Breast epithelium (tissue), 4 donors: Measurements from ENCODE around the gene SPIC. TPM values are rescaled to one million over a fixed set of nuclear protein-coding genes. Genes with fewer than 3 reads are reported as not detected.

ENCODE experiments used
- DNase-seq, 2 donors: peaks; one replicate each; pipeline ENCODE4 v3.0.0-alpha.2; 2019; ENCODE audit warnings: low spot score in 2 of 2
- H3K27ac ChIP-seq, 2 donors: fragments of 200-600 bp; sonication (generic) in 1 of 2; one replicate each; pipeline ENCODE4 v1.5.1; 2016 to 2019; ENCODE audit warnings: mild to moderate bottlenecking in 1 of 2
- H3K27me3 ChIP-seq, 2 donors: fragments of 200-600 bp; sonication (generic) in 1 of 2; one replicate each; pipeline versions ENCODE4 v1.5.1 to v1.6.0; 2017 to 2019; ENCODE audit warnings: control low read depth in 1 of 2, mild to moderate bottlenecking in 1 of 2
- H3K36me3 ChIP-seq: fragments of 200-600 bp; one replicate; pipeline ENCODE4 v1.5.1; 2019
- H3K4me1 ChIP-seq, 2 donors: fragments of 200-600 bp; sonication (generic); one replicate each; pipeline ENCODE4 v1.5.1; 2016 to 2019; ENCODE audit warnings: control low read depth in 1 of 2
- H3K4me3 ChIP-seq, 3 donors: fragments of 200-600 bp; sonication (generic); 1 replicate in 2 of 3; 2 replicates in 1 of 3; pipeline ENCODE4 v1.5.1; 2016 to 2019; ENCODE audit warnings: mild to moderate bottlenecking in 3 of 3, moderate library complexity in 2 of 3
- H3K9me3 ChIP-seq, 2 donors: fragments of 200-600 bp; sonication (generic) in 1 of 2; one replicate each; pipeline ENCODE4 v1.5.1; 2016 to 2019; ENCODE audit warnings: control low read depth in 1 of 2
- POLR2A ChIP-seq: fragments of 450-650 bp; IDR thresholded peaks from one replicate; pipeline ENCODE4 v1.6.1; 2016; ENCODE audit warnings: antibody characterized with exemption, mild to moderate bottlenecking, moderate library complexity
- POLR2AphosphoS5 ChIP-seq, 3 donors: sonication (generic); formaldehyde crosslinking; IDR thresholded peaks; one replicate each; pipeline ENCODE4 v1.6.1; 2017; ENCODE audit warnings: antibody characterized with exemption in 3 of 3
- intact Hi-C: fragments of 100-400 bp; cut with DNase I; formaldehyde crosslinking; loops from one replicate; pipeline ENCODE4 v1.15.1; 2023; ENCODE audit warnings: low total_unique reads
- total RNA-seq, 3 donors: library from RNA; depleted of rRNA; stranded (reverse); fragments of >200 nt; gene quantifications; one replicate each; pipeline ENCODE4 v1.1.0, GENCODE V29; 2016
- TF ChIP-seq, protein P1 (sequence below), 3 donors: fragments of 450-650 bp; IDR thresholded peaks; one replicate each; pipeline ENCODE4 v1.5.1; 2016 to 2017; ENCODE audit warnings: antibody characterized with exemption in 3 of 3, mild to moderate bottlenecking in 3 of 3, moderate library complexity in 3 of 3

The SPIC gene
- total RNA-seq, 3 donors from 2014 or later: not detected

DNA sequence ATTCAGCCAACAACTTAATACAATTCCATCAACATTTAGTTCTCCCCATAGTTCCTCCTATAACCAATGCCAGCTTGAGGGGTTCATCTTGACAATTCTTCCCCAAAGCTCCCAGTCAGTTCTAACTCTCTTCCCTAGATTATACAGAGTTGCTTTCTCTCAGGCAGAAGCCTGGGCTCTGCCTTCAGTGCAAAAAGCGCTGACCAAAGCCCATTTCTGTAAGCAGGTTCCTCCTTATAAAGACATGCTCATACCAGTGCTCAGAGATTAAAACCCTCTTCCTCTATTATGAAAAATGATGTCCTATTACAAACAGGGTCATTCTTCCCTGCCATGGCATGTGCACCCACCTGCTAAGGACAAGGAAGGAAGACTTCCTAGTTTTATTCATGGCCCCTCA lies 16.2 kb downstream of the SPIC start:
- Histone ChIP-seq H3K27me3 (no peaks in the 10 kb centered on the region), H3K9me3 (no peaks in the 10 kb centered on the region), H3K36me3 (no peaks in the 10 kb centered on the region), H3K4me3 (no peak overlapping the region), H3K4me1 (no peaks in the 10 kb centered on the region), H3K27ac (no peak overlapping the region)
- intact Hi-C loops: no loop called here
- DNase-seq: no peak
- no peak for TF ChIP-seq POLR2A
- TF ChIP-seq, protein P1, sequence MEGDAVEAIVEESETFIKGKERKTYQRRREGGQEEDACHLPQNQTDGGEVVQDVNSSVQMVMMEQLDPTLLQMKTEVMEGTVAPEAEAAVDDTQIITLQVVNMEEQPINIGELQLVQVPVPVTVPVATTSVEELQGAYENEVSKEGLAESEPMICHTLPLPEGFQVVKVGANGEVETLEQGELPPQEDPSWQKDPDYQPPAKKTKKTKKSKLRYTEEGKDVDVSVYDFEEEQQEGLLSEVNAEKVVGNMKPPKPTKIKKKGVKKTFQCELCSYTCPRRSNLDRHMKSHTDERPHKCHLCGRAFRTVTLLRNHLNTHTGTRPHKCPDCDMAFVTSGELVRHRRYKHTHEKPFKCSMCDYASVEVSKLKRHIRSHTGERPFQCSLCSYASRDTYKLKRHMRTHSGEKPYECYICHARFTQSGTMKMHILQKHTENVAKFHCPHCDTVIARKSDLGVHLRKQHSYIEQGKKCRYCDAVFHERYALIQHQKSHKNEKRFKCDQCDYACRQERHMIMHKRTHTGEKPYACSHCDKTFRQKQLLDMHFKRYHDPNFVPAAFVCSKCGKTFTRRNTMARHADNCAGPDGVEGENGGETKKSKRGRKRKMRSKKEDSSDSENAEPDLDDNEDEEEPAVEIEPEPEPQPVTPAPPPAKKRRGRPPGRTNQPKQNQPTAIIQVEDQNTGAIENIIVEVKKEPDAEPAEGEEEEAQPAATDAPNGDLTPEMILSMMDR (IDR thresholded peaks at IDR 0.05): no peak
- TF ChIP-seq POLR2AphosphoS5 (IDR thresholded peaks at IDR 0.05): no peak

DNA sequence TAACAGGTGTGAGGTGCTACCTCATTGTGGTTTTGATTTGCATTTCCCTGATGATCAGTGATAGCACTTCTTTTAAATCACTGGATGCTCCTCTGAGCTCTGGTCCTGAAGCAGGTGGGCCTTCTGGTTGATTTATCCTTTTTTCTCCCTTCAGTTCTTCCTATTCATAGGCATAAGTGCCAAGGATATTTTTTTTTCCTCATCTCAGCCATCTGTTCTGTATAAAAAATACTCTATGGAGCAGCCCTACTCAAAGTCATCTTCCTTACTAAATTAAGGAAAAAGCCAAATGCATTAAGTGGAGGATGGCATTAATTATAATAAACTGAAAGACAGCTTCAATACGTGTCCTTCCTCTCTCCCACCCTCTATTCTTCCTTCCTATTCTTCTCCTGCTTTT lies 18.4 kb downstream of the SPIC start:
- Histone ChIP-seq H3K27ac (no peak overlapping the region), H3K4me1 (no peaks in the 10 kb centered on the region), H3K4me3 (no peak overlapping the region), H3K9me3 (no peaks in the 10 kb centered on the region), H3K36me3 (no peaks in the 10 kb centered on the region), H3K27me3 (no peaks in the 10 kb centered on the region)
- DNase-seq: no peak
- TF ChIP-seq POLR2A: no peak
- TF ChIP-seq, protein P1 (IDR thresholded peaks at IDR 0.05): no peak
- TF ChIP-seq POLR2AphosphoS5 (IDR thresholded peaks at IDR 0.05): no peak
- intact Hi-C loops: no loop called here

DNA sequence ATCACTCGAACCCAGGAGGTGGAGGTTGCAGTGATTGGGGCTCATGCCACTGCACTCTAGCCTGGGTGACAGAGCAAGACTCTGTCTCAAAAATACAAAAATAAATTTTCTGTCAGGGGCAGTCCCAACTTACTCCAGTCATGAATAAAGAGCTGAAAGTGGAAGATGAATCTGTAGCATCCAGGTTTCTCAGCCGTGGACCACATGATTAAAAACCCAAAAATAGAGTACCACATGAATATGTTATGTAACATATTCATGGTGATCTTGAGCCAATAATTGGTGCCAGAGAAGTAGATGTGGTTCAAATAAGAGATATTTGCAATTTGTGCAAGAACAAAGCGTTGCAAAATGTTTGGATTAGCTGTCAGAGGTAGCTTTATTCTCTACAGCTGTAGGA lies 23.1 kb downstream of the SPIC start:
- Histone ChIP-seq H3K27me3 (no peaks in the 10 kb centered on the region), H3K27ac (no peak overlapping the region), H3K9me3 (no peaks in the 10 kb centered on the region), H3K4me3 (no peak overlapping the region), H3K4me1 (peaks cover 0 to 5% of the 10 kb centered on the region in 2 donors), H3K36me3 (no peaks in the 10 kb centered on the region)
- intact Hi-C loops: no loop called here
- TF ChIP-seq, protein P1 (IDR thresholded peaks at IDR 0.05): no peak
- no peak for TF ChIP-seq POLR2AphosphoS5 (IDR thresholded peaks at IDR 0.05)
- no peak for TF ChIP-seq POLR2A
- DNase-seq: no peak

DNA sequence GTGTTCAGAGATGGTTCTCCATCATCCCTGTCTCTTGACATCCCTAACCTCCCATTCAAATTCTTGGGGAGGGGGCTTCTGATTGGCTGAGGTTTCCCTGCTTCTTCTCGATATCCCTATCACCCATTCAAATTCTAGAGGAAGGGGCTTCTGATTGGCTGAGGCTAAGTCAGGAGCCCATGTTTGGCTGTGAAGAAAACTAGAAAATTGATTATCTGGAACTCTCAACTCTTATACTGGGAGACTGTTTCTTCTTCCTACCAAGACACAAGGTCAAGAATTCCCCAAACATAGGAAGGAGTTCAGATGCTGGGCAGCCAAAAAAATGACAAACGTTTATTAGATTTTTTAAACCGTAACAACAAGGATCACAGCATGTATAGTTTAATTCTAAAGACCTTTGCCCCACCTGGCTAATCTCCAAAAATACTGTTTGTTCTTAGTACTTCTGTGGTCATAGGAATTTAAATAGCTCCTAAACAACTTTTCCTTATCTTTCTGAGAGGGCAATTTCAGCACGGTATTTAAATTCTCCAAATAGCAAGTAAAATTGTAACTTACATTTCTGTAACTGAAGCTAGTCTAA lies 26.4 kb downstream of the SPIC start:
- no peak overlapping the region for H3K4me3 ChIP-seq
- H3K4me1 ChIP-seq: peaks cover 0 to 5% of the 10 kb centered on the region in 2 donors
- intact Hi-C loops: no loop called here
- no peaks in the 10 kb centered on the region for H3K27me3 ChIP-seq
- H3K9me3 ChIP-seq: no peaks in the 10 kb centered on the region
- no peaks in the 10 kb centered on the region for H3K36me3 ChIP-seq
- TF ChIP-seq POLR2AphosphoS5 (IDR thresholded peaks at IDR 0.05): no peak
- TF ChIP-seq, protein P1 (IDR thresholded peaks at IDR 0.05): no peak
- H3K27ac ChIP-seq: no peak overlapping the region
- DNase-seq: no peak

DNA sequence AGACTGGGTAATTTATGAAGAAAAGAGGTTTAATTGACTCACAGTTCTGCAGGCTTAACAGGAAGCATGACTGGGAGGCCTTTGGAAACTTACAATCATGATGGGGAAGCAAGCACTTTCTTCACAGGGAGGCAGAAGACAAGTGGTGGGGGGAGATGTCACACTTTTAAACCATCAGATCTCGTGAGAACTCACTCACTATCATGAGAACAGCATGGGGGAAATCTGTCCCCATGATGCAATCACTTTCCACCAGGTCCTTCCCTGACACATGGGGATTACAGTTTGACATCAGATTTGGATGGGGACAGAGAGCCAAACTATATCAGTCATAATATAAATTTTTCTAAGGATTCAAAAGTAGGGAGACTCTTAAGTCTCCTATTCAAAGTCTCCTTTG lies 46.0 kb downstream of the SPIC start:
- H3K4me3 ChIP-seq: no peak overlapping the region
- no peaks in the 10 kb centered on the region for H3K9me3 ChIP-seq
- no peaks in the 10 kb centered on the region for H3K4me1 ChIP-seq
- H3K36me3 ChIP-seq: no peaks in the 10 kb centered on the region
- H3K27me3 ChIP-seq: no peaks in the 10 kb centered on the region
- TF ChIP-seq, protein P1 (IDR thresholded peaks at IDR 0.05): no peak
- TF ChIP-seq POLR2AphosphoS5 (IDR thresholded peaks at IDR 0.05) (no peak), POLR2A (no peak)
- no peak overlapping the region for H3K27ac ChIP-seq
- DNase-seq: no peak
- intact Hi-C loops: no loop called here
